ENCODE results near the gene FABP3.
"Not testable (repeated sequence)": the region's sequence is repeated elsewhere in the genome, so short reads cannot be mapped to it uniquely, and the experiment has no call there.

FABP3 gene

DNA sequence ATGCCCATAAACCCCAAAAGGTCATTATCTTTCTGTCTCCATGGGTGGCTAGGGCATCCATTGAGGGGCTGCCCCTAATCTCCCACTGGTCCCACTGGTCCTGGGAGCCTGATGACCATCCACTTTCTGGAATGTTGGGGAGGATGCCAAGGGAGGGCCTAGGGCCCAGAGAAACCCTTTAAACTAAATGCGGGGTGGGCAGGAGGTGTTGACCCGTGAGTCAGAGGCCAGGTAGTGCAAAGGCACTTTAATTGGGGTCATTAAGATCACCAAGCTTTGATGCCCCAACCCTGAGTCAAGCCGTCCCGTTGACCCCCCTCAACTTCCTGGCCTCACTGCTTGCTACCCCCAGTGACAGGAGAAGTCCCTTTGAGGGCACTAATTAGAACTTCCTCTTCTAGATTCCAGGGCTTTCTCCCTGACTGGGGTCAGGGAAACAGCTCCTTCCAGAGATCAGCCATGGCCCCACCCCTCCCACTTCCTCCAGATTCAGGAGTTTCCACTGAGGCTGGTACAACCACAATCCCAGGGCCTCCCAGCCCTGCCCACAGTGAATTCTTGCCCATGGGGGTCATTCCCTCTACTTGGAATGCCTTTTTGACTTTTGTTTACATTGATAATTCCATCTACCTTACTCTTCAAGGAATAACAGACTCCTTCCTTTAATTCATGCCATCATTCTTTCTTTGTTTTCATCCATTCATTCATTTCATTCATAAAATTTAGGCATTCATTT lies 24.7 kb upstream of the FABP3 start:
- DNase-seq, result no peak

DNA sequence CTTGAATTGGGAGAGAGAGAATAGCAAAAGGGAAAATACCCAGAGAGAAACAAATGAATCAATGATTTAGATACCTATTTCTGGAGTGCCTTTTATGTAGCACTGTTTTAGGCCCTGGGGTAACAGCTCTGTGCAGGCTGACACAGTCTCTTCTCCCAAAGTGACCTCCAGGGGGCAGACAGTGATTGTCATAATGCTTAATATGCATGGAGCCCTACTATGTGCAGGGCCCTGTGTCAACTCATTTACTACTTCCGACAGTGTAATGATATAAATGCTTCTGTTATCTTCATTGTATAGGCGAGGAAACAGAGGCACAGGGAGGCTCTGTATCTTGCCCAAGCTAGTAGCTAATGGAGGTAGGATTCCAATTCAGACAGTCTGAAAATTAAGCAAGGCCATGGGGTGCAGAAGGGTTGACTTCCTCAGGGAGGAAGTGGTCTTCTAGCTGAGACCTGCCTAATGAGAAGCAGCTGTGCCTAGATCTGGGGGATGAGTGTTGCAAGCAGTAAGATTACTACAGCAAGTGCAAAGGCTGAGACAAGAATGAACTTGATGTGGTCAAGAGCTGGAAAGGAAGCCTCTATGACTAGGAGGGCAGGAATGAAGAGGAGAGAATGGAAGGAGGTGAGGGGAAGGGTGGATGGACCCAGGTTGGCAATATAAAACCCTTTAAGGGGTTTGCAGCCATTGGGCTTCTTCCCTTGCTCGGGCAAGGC lies 23.9 kb upstream of the FABP3 start:
- DNase-seq, result peak in 1 of 2 experiments; percentile 22

DNA sequence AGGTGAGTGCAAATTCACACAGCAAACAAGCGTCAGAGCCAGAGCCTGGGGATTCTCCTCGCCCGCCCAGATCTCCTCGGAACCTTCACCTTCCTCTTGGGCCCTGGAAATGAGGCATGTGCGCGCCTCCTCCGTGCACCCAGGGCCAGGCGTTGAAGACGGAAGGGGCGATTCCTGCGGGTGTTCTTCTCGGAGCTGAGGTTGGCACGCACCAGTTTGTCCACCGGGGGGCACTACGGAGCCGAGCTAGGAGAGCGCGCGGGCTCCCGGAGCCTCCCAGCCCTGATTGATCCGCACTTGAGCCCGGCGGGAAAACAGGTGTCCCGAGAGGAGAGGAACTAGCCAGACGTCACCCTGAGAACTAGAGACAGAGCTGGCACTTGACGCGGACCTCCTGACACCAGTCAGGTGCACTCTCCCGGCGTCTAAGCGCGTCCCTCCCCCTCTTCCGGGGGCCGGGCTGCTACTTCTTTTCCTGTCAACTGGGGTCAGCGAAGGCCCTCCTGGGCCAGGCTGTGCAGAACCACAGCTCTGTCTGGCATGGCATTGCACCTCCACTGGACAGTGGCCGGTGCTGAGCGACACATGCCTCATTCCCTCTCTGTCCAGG lies 21.8 kb upstream of the FABP3 start:
- peak; percentile 75 to 83 for DNase-seq

DNA sequence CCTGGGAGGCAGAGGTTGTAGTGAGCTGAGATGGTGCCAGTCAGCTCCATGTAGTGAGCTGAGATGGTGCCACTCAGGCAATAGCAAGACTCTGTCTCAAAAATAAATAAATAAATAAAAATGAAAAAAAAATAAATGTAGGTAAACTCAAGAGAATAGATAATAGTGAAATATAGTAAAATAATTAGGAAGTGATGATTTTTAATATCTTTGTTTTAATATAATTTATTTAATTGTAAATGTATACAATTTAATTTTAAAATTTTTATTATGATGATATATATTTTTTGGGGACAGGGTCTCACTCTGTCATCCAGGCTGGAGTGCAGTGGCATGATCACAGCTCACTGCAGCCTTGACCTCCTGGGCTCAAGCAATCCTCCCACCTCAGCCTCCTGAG lies 20.6 kb upstream of the FABP3 start:
- DNase-seq, result no peak

DNA sequence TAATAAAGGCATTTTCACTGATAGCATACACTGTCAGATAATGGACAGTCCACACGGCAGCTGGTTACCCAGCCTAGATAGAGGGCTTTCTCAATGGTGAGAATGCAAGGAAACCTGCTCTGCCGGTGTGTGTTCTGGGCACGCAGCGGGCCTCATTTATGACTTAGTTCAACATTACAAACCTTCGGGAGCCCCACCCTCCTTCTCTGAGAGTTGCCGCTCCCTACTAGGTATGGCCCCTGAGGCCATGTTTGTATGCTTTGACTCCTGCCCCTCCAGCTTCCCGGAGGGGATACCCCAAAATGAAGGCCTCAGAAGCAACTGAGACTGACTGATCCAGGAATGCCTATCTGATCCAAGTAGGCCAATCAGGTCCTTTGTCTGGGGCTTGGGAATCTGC lies 17.2 kb upstream of the FABP3 start:
- DNase-seq, result no peak

DNA sequence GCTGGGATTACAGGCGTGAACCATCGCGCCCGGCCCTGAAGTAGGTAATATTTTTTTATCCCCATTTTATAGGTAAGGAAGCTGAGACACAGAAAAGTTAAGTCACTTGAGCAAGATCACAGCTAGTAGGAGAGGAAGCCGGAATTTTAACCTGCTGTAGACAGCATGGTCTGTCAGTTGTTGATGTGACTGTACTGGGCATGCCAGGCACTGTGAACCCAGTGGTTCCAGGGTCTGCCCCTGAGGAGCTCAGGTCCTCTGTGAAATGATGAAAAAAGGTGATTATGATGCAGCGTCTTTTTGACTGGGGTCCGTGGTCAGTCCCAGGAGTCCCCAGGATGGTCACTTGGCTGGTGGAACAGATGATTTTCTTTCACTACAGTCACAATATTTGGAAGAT lies 16.7 kb upstream of the FABP3 start:
- no peak for DNase-seq

DNA sequence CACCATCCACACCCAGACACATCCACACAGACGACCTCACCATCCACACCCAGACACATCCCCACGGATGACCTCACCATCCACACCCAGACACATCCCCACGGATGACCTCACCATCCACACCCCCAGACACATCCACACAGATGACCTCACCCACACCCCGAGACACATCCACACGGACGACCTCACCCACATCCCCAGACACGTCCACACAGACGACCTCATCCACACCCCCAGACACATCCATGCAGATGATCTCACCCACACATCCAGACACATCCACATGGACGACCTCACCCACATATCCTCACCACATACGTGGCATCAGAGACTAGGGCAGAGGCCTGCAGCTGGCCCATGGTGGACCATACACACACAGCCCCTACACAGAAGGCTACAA lies 14.7 kb upstream of the FABP3 start:
- no peak for DNase-seq

DNA sequence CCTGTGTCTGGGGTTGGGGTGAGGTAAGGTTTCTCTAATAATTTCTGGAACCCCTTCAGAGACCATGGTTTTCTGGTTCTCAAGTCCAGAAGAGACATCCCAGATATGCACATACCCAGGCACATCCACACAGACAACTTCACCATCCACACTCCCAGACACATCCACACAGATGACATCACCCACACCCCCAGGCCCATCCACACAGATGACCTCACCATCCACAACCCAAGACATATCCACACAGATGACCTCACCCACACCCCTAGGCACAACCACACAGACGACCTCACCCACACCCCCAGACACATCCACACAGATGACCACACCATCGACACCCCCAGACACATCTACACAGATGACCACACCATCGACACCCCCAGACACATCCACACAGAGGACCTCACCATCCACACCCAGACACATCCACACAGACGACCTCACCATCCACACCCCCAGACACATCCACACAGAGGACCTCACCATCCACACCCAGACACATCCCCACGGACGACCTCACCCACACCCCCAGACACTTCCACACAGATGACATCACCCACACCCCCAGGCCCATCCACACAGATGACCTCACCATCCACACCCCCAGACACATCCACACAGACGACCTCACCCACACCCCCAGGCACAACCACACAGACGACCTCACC lies 13.8 kb upstream of the FABP3 start:
- DNase-seq, result not testable (repeated sequence)

DNA sequence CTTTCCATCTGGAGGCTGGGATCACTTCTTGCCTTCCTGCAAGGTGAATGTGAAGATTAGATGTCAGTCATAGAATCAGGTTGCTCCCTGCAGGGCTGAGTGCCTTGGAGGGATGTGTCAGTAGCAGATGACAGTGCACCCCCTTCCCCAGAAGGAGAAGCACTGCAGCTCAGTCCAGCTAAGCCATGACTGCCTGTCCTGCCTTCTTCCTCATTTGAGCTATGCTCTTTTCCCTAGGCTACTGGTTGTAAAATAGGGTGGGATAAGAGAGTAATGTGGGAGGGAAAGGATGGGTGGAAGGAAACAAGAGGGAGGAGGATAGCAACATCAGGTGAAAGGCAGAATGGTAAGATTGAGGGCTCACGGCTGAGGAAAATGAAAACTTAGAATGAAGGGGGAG lies 11.1 kb upstream of the FABP3 start:
- DNase-seq, result no peak

DNA sequence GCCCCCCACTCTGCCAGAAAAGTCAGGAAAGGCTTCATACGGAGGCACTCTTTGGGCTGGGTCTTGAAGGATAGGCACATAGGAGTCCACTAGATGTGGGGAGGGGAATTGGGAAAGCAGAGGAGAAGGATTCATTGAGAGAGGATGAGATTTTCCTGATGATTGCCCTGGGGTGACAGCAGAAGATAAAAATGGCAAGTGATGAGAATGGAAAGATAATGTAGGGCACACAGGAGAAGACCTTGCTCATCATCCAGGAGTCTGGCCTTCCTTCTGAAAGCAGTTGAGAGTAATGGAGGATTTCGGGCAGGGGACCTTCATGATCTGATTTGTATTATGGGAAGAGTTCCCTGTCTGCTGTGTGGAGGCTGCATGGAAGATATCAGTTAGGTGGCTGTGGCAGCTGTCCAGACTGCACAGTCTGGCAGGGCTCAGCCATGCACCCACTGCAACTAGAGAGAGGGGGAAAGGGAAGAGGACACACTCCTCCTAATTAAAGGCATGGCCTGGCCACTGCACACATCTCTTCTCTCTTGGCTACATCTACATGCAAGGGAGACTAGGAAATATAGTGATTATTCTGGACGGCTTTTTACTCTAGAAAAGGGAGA lies 9.6 kb upstream of the FABP3 start:
- DNase-seq, result no peak

DNA sequence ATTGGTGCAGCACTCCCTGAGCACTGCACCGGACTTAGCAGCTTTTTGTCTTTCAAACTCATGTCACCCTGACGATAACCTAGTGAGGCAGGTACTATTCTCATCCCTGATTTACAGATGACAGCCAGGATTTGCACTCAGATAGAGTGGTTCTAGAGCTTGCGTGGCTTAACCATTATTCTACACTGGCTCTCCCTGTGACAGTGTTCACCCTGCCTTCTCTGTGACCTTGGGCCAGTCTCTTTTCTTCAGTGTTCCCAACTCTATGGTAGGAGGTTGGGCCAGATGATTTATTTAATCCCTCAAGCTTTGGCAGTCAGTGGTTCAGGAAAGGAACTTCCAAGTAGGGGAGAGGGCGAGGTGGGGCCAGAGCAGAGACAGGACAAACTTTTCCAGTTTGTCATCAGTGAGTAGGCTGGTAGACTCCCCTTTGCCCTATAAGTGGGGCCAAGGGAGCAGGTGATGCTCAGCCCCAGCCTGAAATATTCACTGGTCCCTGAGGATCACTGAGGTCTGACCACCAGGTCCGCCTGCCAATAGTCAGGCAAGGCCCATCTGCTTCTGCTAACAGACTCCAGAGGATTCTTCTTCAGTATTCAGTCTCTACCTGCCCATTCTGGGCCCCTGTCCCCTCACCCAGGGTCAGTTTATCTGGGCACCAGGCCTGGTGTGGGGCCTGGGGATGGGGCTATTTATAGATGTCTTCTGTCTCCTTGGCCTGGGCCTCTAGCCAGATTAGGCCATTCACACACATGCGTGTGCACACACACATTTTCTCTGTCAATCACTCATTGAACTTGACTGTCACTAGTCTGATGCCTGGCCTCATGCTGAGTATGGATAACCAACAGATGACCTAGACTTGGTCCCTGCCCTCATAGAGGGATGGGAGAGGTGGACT lies 8.8 kb upstream of the FABP3 start:
- no peak for DNase-seq

DNA sequence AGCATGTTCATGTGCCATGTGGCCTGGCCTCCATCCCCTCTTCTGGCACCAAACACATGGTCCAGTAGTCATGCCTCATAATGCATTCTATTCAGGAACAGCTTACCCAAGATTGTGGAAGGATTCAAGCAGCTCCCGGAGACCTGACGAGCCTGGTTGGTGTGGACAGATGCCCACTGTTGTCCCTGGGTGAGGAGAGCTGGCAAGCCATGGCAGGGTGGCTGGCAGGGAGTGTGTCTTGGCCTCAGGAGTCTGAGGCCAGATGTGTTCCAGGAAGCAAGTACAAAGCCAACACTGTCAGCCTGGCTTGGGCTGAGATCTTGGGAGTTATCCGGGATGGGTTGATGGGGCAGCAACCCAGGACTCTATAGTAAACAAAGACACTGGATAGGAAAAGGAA lies 7.3 kb upstream of the FABP3 start:
- no peak for DNase-seq

DNA sequence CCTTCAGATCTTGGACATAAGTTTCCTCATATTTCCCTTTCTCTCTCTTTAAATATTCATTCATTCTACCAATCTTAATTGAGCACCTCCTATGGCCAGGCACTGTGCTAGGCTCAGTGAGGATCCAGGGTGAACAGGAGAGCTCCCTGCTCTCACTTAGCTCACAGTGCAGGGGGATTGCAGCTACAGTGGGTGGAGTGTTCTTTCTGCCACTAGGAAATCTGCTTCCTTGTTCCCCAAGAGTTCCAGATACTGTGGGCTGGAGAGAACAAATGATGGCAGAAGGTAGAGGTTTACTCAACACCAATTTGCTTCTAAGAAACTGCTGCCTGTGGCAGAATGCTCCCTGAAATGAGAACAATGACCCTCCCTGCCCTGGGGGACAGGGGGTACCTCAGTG lies 5.1 kb upstream of the FABP3 start:
- no peak for DNase-seq

DNA sequence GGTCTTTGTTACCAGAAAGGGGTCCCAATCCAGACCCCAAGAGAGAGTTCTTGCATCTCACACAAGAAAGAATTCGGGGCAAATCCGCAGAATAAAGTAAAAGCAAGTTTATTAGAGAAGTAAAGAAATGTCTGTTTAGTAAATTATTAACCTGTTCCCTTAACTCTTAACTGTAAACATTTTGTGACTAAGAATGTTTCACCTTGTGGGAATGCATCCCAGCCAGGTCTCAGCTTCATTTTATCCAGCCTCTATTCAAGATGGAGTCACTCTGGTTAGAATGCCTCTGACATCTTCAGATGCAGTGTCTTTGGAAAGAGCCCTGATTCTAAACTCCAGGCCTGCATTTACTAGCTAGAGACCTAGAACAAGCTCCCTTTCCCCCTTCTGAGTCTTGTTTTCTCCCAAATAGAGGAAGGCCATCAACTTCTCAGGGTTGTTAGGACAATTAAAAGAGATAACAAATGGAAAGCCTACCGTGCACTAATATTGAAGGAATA lies 4.5 kb upstream of the FABP3 start:
- no peak for DNase-seq

DNA sequence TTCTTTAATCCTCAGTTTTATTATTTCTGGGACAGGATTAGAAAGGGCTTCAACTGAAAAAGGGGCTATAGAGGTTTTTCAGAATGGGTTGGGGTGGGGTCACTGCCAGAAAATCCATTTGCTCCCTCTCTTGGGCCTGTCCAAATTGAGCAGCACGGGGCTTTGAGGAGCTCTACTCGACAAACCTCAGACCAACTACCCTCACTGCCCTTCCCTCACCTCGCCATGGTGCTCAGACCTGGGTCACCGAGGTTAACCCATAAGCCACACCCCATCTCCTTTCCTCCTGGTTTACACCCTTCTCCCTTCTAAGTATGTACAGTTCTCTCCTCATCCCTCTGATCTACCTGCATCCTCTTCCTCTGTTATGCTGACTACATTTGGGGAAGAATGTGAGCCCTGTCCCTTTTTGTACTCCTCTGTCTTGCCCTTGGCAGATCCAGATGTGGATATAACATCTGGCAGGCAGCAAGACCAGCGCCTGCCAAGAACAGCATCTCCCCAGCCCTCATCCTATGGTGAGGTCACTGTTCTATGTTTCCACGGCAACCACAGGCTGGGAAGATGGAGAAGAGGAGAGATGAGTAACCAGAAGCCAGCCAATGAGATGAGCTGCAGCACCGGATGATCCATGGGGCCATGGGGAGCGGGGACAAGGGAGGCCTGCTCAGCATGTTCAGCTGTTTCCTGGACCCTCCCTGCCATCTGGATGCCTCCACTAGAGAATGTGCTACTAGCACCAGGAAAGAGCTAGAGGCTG lies 3.7 kb upstream of the FABP3 start:
- no peak for DNase-seq

DNA sequence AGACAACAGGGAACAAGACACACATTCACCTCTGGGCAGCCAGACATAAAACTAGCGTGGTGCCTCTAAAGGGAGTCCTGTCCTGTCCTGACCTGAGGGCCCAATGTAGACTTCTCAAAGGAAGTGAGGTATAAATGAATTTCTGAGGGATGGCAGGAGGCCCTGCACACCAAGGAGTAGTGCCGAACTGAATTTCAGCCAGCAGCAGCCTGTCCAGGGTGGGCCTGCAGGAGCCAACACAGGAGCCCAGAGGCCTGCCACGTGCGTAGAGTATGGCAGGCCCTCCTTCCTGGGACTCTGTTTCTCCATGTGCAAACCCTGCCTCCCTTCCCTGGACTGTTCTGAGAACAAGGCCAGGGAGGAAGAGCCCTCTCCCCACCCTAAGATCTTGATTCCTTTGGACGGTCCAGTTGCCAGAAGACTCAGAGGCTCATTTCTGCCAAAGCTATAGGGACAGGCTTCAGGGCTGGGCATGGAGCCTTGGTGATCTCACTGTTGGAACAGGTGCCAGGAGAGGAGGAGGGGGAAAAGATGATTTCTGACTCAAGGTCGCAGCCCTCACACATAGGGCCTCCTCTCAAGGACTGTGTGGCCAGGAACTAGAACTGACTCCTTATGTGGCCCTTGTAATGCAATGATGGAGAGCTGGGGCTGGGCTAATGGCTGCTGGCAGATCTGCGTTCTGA lies 1.8 kb upstream of the FABP3 start:
- DNase-seq, result no peak

DNA sequence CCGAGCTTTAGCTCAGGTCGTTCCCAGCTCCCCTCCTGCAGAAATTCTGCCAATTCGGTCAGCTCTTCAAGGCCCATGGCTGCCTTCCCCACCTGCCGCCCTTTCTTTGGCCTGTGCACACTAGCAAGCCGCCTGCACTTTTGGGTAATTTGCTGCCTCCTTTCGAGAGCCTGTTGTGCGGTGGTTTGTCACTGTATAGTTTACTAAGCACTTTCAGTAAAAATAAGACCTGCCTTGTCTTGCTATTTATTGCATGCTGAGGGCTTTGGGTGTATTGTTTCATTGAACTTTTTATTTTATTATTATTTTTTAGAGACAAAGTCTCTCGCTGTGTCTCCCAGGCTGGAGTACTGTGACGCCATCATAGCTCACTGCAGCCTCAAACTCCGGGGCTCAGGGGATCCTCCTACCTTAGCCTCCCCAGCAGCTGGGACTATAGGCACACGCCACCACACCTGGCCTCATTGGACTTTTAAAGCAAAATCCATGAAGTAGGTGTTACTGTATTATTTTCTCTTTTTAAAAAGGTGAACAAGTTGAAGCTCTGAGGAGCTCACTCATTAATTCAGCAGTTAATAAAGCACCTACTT lies 1.1 kb upstream of the FABP3 start:
- DNase-seq, result no peak

DNA sequence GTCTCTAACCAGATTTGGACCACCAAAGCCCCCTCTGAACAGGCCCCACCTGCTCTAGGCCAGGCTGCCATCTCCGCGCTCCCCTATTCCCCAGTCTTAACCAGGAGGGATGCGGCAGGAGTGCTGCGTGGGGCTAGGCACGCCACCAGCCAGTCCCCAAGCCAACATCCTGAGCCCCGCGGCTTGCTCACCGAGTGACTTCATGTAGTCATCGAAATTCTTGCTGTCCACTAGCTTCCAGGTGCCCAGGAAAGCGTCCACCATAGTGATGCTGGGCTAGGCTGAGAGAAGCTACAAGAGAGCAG lies 173 bp downstream of the FABP3 start:
- no peak for DNase-seq

DNA sequence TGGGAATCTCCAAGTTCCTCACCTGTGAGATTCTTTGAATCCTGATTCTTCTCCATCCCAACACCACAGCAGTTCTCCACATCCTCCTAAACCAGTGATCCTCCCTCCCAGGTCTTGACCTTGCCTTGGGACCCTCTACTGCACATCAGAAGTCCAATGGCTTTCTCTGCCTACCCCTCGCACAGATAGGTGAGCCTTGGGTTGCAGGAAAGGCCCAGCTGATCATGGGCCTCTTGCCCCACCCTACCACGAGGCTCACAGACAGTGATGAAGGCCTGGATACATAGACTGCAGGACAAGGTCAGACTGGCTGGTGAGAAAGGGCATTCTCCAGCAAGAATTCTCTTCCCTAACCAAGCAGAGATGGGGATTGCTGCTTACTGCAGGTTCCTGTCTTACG lies 825 bp downstream of the FABP3 start:
- DNase-seq, result no peak

Measured in Kasumi-1 (cell line).